SIG-M5 treated with dmso at 0.1 percent for 504 hours (cell line): ENCODE measurements around the gene DDB1.
A peak's percentile ranks its signal among the peaks of the same experiment; 100 is the strongest.

Experiments used
- DNase-seq: peaks from one replicate; lab custom pipeline; 2025; ENCODE audit not compliant: unreplicated experiment; lab: John Stamatoyannopoulos, UW

DDB1 gene

GRCh38 chr11:61332797-61333549 is at the start of gene DDB1, which contains the start of gene TKFC:
Gene DDB1 (minus strand): TSS chr11:61333105. CDS start chr11:61332968, 137 bp downstream.
Gene TKFC (plus strand): TSS chr11:61333228. CDS start chr11:61334729, 1,501 bp downstream.
- DNase-seq: peak; percentile 84

- no peak for DNase-seq
These were observed 48.0 kb upstream of the DDB1 start for GRCh38 chr11:61380884-61381283.

GRCh38 chr11:61378713-61379313 is 45.9 kb upstream of the DDB1 start:
- DNase-seq: peak; percentile 95

- no peak for DNase-seq
These were observed 44.7 kb upstream of the DDB1 start for GRCh38 chr11:61377461-61378160.

GRCh38 chr11:61375761-61376108 is 42.8 kb upstream of the DDB1 start:
- no peak for DNase-seq

- no peak for DNase-seq
These were observed 39.9 kb upstream of the DDB1 start for GRCh38 chr11:61372659-61373420.

- no peak for DNase-seq
These were observed 37.6 kb upstream of the DDB1 start for GRCh38 chr11:61370349-61371005.

- no peak for DNase-seq
These were observed 36.8 kb upstream of the DDB1 start for GRCh38 chr11:61369372-61370348.

GRCh38 chr11:61368646-61369045 is 35.7 kb upstream of the DDB1 start:
- DNase-seq: no peak

GRCh38 chr11:61367406-61367805 is 34.5 kb upstream of the DDB1 start:
- no peak for DNase-seq

GRCh38 chr11:61364012-61364675 is 31.2 kb upstream of the DDB1 start:
- DNase-seq: no peak

- DNase-seq: peak; percentile 54
These were observed 29.6 kb upstream of the DDB1 start for GRCh38 chr11:61362542-61362875.

- DNase-seq: peak; percentile 95
These were observed 29.0 kb upstream of the DDB1 start, which contains the start of the genes CYB561A3 and TMEM138 for GRCh38 chr11:61361741-61362541. Gene CYB561A3 (minus strand): TSS chr11:61361882. CDS start chr11:61356713, 5,169 bp downstream. Gene TMEM138 (plus strand): TSS chr11:61362374. CDS start chr11:61364391, 2,017 bp downstream.

GRCh38 chr11:61361237-61361740 is 28.4 kb upstream of the DDB1 start:
- no peak for DNase-seq

- no peak for DNase-seq
These were observed 26.6 kb upstream of the DDB1 start for GRCh38 chr11:61359516-61359915.

GRCh38 chr11:61358566-61358965 is 25.7 kb upstream of the DDB1 start:
- no peak for DNase-seq

- DNase-seq: no peak
These were observed 25.0 kb upstream of the DDB1 start for GRCh38 chr11:61357894-61358239.
